NCI-H1436 treated with DMSO at 0.1 percent for 48 hours (cell line): ENCODE data around the gene METTL23.
"Not testable (repeated sequence)": the region's sequence is repeated elsewhere in the genome, so short reads cannot be mapped to it uniquely, and the experiment has no call there.

ENCODE experiments used
- DNase-seq: peaks from one replicate; lab custom pipeline; 2025; lab: John Stamatoyannopoulos, UW

METTL23 gene

DNA sequence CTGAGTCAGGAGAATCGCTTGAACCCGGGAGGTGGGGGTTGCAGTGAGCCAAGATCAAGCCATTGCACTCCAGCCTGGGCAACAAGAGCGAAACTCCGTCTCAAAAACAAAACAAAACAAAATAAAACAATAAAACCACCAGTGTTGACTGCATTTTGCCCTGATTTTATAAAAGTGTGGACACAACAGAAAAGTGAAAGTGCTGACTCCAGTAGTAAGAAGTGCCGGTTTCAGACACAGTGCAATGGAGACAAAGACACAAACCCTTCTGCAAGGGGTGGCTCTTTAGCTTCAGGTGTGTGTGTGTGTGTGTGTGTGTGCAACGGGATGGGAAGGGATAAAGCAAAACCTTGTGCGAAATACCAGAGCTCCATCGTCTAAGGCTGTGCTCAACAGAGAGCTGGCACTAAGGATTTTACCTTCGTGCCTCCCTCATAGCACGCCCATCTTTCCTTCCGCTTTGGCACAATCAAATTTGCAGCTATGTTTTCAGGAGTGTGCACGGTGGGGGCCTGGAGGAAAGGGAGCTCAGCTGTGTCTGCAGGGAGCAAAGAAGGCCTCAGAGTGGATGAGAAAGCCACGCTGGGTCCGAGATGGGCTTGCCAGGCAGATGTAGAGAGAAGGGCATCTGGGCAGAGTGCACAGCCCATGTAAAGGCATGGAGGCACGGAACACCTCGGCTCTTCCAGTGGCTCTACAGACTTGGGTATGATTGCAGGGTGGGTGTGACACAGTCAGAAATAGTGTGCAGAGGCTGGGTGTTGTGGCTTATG, 31.4 kb upstream of the METTL23 start:
- DNase-seq, result no peak

DNA sequence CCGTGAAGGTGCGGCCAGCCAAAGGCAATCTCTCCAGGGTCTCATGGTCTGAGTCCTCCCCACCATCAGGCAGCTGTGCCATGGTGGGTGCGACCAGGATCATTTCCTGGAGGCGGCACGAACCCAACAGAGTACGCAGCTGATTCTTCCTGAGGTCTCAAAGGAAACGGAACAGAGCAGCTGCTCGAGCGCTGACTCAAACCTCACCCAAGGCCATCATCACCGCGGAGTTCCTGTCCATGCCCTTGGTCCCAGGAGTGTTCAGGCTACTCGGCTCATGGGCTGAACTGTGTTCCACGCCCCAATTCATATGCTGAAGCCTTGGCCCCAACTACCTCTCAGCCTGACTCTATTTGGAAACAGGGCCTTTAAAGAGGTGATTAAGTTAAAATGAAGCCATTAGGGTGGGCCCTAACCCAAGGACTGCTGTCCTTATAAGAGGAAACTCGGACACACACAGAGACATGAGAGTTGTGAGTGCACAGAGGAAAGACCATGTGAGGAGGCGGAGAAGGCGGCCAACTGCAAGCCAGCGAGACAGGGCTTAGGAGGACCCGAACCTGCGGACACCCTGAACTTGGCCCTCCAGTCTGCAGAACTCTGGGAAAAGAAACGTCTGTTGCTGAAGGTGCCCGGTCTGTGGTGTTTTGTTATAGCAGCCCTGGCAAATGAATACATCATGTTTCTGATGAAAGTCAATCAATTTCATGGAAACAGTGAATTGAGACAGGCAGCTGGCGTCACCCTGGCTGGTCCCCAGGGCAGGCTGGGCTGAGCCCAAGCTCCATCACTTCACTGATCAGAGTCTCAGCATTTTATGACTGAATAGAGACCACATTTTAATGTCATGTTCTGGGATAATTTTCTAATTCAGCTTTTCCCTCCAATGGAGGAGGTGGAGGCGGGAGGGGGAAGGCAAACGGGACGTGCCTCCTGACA, 29.6 kb upstream of the METTL23 start:
- no peak for DNase-seq

DNA sequence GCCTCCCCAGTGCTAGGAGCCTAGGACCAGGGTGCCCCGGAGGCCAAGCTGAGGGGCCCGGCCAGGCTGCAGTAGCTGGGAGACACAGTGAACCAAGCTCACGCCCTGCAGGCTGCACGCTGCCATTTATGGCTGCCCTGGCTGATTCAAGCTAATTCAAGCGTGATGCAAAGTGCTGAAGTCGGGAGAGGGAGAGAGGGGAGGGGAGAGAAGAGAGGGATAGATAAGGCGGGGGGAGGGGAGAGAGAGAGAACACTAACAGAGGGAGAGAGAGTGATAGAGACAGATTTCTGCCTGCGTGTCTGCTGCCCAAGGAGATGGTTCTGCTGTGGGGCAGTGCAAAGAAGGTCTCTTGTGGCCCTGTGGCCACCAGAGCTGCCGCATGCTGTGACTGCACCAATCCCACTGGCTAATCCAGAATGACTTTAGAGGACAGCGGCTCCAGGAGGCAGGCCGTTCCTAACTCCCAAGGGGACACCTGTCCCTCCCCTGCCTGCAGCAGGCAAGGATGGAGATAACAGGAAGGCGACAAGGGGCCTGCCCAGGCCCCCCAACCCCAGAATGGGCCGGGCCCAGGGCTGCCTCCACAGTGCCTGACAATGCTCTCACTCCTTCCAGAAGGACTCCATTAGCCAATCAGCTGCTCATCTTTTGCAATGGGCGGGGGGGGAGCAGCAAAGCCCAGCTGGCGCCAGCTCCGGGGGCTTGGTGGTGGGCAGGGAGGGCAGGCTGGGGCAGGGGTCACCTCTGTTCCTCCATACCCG, 28.8 kb upstream of the METTL23 start:
- DNase-seq, result no peak

DNA sequence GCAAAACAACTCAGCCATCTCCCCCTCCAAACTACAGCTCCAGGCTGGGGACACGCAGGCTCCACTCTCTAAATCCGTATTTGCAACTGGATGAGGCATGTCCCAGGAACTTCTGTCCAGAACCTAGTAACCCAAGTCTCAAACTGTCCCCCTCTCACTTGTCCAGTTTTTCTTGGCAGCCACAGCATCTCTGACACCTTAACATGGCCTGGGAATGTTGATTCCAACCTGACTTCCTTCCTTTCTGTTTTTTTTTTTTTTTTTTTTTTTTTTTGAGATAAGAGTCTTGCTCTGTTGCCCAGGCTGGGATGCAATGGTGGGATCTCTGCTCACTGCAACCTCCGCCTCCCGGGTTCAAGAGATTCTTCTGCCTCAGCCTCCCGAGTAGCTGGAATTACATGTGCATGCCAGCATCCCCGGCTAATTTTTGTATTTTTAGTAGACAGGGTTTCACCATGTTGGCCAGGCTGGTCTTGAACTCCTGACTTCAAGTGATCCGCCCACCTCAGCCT, 28.1 kb upstream of the METTL23 start:
- not testable (repeated sequence) for DNase-seq

DNA sequence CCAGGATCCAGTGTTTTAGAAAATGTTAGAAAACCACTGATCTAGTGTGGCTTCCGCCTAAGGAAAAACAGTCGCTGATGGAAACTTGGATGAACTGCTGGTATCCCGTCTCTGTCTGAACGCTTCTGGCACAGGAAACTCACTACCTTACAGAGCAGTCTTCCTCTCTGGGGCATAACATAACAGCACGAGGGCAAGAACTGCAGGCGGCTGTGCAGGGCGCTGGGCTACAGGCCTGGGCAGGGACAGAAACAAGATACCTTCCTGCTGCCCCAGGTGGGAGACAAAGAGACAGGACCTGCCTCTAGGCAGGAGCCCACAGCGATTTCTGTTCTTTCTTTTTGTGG, 26.4 kb upstream of the METTL23 start:
- peak; percentile 36 for DNase-seq

DNA sequence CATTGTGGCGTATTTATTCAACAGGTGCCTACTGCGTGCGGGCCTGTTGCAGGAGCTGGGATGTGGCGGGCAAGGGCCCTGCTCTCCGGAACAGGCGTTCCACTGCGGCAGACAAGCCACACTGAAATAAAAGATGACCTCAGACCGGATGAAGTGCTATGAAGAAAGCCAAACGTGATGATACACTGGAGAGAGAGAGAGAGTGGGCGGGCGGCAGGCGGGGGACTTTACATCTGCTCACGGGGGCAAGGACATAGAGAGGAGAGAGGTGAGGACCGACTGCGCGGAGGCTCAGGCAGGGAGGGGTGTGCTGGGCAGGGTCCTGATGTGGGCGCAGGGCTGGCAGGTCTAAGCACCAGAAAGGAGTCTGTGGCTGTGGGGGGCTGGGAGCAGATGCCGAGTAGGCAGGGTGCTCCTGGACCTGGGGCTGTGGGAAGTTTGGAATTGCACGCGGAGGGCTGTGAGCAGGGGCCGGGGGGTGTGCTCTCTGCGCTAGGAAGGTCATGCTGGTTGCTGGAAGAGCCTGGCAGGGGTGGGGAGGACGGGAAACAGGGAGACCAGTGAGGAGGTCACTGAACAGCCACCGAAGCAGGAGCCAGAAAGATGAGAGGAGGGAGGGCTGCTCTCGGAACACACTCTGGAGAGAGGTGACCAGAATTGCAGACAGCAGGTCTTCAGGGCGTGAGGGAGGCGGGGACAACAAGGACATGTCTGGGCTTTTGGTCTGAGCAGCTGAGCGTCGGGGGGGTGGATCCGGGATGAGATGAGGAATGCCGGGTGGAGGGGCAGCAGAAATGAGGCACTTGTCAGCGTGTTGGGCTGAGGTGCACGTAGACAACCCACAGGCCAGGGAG, 25.8 kb upstream of the METTL23 start:
- DNase-seq, result no peak

DNA sequence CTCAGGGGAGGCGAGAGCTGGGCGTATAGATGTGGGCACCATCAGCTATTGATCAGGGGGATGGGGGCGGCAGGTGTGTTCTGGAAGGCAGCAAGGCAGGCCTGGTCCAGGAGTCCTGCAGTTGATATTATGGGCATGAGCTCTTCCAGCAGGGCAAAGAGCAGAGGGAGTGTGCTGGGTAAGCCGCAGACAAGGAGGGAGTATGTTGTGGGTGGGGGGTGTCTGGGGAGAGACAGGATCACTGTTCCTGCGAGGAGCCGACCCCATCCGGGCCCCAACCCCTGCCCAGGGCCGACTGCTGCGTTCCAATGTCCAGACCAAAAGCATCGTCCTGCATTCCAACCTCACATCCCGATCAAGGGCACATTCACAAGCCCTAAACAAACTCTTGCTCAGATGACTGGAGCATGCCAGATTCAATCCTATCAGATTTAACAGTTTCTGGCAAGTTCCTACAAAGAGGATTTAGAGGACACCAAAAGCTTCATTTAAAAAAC, 25.1 kb upstream of the METTL23 start:
- DNase-seq, result no peak

DNA sequence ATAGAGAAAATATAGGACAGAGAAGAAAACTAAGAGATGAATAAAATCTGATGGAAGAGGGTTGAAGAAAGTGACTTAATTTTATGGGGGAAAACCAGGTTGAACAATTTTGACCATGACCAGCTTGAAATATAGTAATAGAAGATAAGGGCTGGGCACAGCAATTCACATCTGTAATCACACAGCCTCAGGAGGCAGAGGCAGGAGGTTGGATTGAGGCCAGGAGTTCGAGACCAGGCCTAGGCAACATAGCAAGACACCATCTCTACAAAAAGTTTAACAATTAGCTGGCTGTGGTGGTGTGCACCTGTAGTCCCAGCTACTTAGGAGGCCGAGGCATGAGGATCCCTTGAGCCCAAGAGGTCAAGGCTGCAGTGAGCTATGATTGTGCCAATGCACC, 24.6 kb upstream of the METTL23 start:
- no peak for DNase-seq

DNA sequence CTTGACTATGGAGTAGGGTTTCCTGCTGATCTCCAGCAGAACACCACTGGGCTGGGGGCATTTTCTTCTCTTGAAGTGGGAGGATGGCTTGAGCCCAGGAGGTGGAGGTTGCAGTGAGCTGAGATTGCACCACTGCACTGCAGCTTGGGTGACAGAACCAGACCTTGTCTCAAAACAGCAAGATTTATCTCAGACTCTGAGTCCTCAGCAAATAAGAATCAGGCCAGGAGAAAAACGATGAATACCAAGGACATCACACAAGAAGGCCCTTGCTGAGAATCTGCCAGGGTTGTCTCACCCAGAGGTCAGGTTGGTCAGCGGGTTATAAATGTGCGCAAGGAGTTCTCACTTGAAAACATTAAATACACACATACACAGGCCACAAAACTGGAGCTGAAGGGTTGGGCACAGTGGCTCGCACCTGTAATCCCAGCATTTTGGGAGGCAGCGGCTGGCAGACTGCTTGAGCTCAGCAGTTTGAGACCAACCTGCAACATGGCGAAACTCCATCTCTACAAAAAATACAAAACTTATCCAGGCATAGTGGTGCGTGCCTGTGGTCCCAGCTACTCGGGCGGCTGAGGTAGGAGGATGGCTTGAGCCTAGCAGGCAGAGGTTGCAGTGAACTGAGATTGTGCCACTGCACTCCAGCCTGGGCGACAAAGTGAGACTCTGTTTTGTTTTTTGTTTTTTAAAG, 23.6 kb upstream of the METTL23 start:
- no peak for DNase-seq

DNA sequence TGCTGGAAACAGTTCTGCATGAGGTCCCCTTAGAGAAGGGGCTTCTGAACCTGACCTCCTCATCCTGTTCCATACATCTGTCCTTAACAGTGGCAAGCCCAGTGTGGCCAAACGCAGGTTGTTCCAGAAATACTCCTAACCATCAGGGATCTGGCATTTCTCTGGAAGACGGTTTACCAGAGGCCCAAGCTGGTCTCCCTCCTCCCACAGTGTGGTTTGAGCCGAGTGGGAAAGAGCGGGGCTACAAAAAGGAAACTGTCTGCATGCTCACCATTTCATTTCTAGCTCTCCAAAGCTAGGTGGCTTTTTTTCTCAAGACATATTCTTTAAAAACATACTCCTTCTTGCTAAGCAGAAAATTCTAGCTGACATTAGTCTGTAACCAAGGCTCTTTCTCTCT, 21.8 kb upstream of the METTL23 start:
- DNase-seq, result no peak

DNA sequence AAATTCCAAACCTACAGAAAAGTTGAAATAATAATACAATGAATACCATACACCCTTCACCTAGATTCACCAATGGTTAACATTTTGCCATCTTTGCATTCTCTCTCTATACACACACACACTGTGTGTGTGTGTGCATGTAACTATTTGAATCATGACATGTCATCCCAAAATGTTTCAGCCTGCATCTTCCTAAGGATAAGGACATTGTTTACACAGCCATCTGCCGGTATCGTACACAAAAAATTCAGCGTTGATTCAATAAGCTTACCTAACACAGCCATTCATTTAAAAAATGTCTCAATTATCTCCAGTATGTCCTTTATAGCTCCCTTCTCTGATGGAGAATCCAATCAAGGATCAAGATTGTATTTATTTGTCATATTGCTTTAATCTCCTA, 19.8 kb upstream of the METTL23 start:
- DNase-seq, result no peak

DNA sequence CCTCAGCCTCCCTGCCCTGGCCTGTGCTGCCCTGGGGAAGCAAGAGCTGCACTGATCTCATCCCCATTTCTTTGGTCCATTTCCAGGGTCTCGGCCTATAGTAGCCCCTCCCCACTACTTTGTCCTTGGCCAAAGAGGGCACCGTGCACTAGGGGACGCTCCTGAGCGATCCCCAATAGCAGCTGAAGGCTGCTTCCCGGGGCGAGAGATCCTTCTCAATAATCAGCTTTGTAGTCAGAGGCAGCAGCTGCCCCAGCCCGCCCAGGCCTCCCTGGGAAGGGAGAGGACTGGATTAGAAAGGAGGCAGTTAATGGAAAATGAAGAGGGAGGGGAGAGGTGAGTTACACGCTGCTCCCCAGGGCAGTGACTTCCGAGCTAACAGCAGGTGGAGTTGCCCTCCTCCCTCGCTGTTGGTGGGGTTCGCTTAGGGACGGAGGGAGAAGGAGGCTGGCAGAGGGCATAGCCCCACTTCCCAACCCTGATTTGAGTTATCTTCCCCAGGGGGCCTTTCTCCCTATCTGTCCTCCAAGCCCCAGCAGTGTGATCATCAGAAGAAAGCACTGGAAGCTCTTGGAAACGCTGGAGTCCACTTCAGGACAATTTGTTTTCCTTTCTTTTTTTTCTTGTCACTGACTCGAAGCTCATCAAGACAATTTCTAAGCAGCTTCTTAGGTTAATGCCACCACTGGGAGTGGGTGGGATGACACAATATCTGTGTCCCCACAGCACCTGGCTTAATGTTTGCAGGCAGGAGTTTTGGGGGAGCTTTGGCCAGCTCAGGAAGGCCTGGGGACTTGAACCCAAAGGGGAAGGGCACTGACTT, 18.4 kb upstream of the METTL23 start:
- no peak for DNase-seq

DNA sequence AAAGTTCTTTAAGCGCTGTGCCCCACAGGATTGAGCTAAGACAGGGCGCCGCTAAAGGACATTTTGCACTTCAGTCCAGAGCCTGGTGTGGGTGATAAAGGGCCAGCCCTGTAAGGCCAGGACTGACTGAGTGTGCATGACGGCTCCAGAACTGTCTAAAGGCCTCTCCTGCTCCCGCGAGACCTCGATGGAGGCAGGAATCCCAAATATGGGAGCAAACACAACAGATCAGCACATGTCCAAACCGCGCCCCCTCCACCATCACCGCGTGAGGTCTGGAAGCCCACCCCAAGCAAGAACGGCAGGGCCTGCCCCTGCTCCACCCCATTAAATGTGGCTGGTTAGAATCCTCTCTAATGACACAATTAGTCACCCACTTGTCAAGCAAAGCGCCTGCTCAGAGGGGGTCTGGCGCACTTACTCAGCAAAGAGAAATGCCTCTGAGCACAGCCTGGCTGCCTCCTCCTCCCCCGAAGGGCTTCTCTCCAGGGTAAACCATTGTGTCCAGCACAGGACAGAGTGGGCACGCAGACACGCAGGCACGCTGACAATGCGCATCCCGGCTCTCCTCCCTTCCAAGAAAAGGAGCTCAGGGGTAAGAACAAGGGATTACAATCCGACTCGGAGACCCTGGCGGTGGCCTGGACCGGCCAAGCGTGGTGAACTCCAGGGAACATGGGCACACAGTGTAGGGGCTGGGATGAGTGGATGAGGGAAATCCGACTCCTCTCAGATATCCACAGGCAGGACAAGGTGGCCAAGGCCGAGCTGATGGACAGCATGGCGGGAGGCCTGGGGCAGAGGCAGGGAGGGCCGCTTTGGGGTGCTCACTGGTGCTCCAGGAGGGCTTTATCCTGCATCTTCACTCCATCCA, 17.3 kb upstream of the METTL23 start:
- peak; percentile 41 for DNase-seq

DNA sequence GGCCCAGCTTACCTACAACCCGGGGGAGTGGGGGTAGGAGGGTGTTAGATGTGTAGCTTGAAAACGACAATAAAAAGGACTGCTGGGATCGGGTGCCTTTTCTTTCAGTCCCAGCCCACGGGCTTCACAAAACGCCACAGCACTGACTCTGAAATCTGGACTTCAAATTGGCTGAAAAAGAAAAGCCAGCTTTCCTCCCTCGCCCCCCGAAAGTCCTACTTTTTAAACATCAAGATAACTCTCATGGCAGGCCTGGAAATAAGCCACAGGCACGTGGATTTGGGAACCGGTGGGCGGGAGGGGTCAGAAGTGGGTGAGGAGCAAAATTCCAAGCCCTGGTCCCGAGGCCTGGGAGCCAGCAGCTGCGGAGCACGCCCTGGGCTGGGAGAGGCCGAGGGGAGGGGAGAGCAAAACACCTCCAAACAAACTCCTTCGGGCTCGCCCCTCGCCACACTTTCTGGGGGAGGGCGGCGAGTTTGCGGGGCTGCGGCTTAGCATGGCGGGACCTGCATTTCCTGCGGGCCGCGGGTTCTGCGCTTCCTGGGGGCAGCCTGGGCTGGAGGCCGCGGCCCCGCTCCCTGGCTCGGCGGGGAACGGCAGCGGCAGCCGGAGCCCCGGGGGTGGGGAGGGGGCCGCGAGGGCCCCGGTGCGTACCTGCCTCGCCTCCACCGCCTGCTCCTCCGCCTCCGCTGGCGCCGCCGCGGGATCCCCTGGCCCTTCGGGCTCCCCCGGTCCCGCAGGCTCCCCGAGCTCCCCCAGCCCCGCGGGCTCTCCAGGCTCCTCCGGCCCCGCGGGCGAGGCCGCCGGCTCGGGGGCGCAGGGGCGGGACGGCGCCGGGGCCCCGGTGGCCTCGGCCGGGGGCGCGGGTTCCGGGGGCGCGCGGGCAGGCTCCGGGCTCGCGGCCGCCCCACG, 16.4 kb upstream of the METTL23 start:
- DNase-seq, result not testable (repeated sequence)

DNA sequence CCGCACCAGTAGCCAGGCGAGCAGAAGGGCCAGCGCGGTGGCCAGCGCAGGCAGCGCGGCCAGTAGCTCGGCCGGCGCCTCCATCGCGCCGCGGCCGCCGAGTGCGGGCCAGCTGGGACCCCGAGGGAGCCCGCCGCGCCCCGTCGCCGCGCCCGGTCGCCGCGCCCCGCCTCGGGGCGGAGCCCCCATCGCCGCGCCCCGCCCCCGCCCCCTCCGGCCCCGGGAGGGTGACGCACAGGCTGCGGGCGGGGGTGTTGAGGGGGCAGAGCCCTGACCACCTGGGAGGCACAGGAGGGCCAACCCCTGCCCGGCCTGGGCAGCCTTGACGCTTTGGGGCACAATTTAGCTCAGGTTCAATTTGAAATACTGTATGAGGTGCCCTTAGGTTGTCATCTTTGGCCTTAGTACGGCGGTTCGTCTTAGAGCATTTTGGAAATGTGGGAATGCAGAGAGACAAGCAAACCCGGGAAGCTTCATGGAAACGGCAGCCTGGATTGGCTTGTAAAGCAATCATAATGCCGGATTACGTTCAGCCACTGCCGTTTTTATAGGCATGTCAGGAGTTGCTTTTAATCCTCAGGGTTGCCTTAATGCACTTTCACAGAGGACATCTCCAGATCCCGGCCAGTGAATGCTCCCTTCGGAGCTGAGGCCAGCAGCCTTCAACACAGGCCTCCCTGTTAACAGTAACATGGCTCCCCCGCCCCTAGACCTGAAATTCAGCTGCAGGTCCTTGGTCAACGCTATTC, 15.6 kb upstream of the METTL23 start, which contains the start of gene MXRA7:
Gene MXRA7 (minus strand): TSS at position 103 of the 749 bp plus-strand sequence. CDS start 19 bp downstream, at position 84.
- DNase-seq, result no peak

DNA sequence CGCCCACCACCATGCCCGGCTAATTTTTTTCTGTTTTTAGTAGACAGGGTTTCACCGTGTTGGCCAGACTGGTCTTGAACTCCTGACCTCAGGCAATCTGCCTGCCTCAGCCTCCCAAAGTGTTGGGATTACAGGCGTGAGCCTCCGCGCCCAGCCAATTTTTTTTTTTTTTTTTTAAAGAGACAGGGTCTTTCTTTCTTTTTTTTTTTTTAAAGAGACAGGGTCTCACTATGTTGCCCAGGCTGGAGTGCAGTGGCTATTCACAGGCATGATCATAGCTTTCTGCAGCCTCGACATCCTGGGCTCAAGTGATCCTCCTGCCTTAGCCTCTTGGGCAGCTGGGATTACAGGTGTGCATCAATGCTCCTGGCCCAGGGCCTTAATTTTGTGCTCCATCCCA, 14.3 kb upstream of the METTL23 start:
- not testable (repeated sequence) for DNase-seq

DNA sequence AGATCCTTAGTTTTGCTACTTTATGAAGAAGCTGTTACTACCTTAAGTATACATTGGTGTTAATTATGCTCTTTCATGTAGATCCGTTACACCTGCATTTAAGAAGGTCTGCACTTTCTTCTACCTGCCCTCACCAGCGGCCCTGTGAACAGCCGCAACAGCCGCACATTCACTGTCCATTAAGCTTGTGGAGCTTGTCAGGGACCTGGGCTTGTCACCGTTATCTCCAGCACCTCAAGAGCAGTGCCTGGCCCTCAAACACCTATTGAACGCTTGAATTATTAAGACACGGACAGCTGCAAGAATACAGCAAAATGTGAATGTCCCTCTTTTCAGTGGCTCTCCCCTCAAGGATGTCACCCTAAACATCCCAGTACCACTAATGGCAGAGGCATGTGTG, 12.9 kb upstream of the METTL23 start:
- DNase-seq, result no peak
